ENCODE results near the gene AKAP8.
A peak's percentile ranks its signal among the peaks of the same experiment; 100 is the strongest.
"Not testable (repeated sequence)": the region's sequence is repeated elsewhere in the genome, so short reads cannot be mapped to it uniquely, and the experiment has no call there.

Gene AKAP8

GRCh38 chr19:15396436-15396835, 16.8 kb upstream of the AKAP8 start:
- Mint-ChIP-seq H3K4me3 (no peak overlapping the region), H3K27ac (peak overlapping the region; percentile 72), H3K9me3 (no peaks in the 10 kb centered on the region), H3K4me1 (peaks cover 12% of the 10 kb centered on the region), H3K36me3 (peaks cover 94% of the 10 kb centered on the region)
- ATAC-seq: no peak
- no peak for DNase-seq (ENCODE audit: low spot score in 2 of 2)

GRCh38 chr19:15395251-15395650, 15.7 kb upstream of the AKAP8 start:
- H3K27ac Mint-ChIP-seq; ATAC-seq; DNase-seq (ENCODE audit: low spot score in 2 of 2); H3K9me3 Mint-ChIP-seq; H3K4me3 Mint-ChIP-seq: not testable (repeated sequence)
- H3K4me1 Mint-ChIP-seq: peaks cover 17% of the 10 kb centered on the region
- H3K36me3 Mint-ChIP-seq: peaks cover 96% of the 10 kb centered on the region

GRCh38 chr19:15394426-15394825, 14.8 kb upstream of the AKAP8 start:
- H3K4me1 Mint-ChIP-seq: peaks cover 17% of the 10 kb centered on the region
- no peak for ATAC-seq

GRCh38 chr19:15393963-15394362, 14.4 kb upstream of the AKAP8 start:
- Mint-ChIP-seq H3K27ac (no peak overlapping the region), H3K36me3 (peaks cover 96% of the 10 kb centered on the region), H3K4me1 (peaks cover 17% of the 10 kb centered on the region), H3K9me3 (no peaks in the 10 kb centered on the region), H3K4me3 (no peak overlapping the region)
- DNase-seq (ENCODE audit: low spot score in 2 of 2): no peak
- ATAC-seq: no peak

More at GRCh38 chr19:15394426-15394825, 14.8 kb upstream of the AKAP8 start:
- no peak overlapping the region for H3K4me3 Mint-ChIP-seq
- H3K9me3 Mint-ChIP-seq: no peaks in the 10 kb centered on the region
- H3K36me3 Mint-ChIP-seq: peaks cover 96% of the 10 kb centered on the region
- no peak for DNase-seq (ENCODE audit: low spot score in 2 of 2)
- H3K27ac Mint-ChIP-seq: no peak overlapping the region

- no peak for DNase-seq (ENCODE audit: low spot score in 2 of 2)
- no peaks in the 10 kb centered on the region for H3K9me3 Mint-ChIP-seq
- no peak for ATAC-seq
- H3K4me3 Mint-ChIP-seq: no peak overlapping the region
- H3K4me1 Mint-ChIP-seq: peaks cover 4% of the 10 kb centered on the region
- H3K36me3 Mint-ChIP-seq: peaks cover 88% of the 10 kb centered on the region
- no peak overlapping the region for H3K27ac Mint-ChIP-seq
Measured at GRCh38 chr19:15390814-15391213, 11.2 kb upstream of the AKAP8 start.

- no peak for DNase-seq (ENCODE audit: low spot score in 2 of 2)
- H3K4me1 Mint-ChIP-seq: peaks cover 32% of the 10 kb centered on the region
- peaks cover 61% of the 10 kb centered on the region for H3K36me3 Mint-ChIP-seq
- no peaks in the 10 kb centered on the region for H3K9me3 Mint-ChIP-seq
- peak overlapping the region; percentile 3 for H3K4me3 Mint-ChIP-seq
- H3K27ac Mint-ChIP-seq: peak overlapping the region; percentile 99
- no peak for ATAC-seq
Measured at GRCh38 chr19:15381864-15382263, 2.3 kb upstream of the AKAP8 start.

GRCh38 chr19:15381429-15381828, 1.8 kb upstream of the AKAP8 start:
- no peak for DNase-seq (ENCODE audit: low spot score in 2 of 2)
- ATAC-seq: no peak
- Mint-ChIP-seq H3K27ac (peak overlapping the region; percentile 99), H3K36me3 (peaks cover 65% of the 10 kb centered on the region), H3K4me1 (peaks cover 36% of the 10 kb centered on the region), H3K9me3 (no peaks in the 10 kb centered on the region), H3K4me3 (peak overlapping the region; percentile 3)

GRCh38 chr19:15379999-15380647, 536 bp upstream of the AKAP8 start:
- peak overlapping the region; percentile 99 for H3K27ac Mint-ChIP-seq
- DNase-seq (ENCODE audit: low spot score in 2 of 2) (no peak), ATAC-seq (peak; percentile 58)
- H3K4me3 Mint-ChIP-seq: peak overlapping the region; percentile 85
- H3K4me1 Mint-ChIP-seq: peaks cover 36% of the 10 kb centered on the region
- H3K9me3 Mint-ChIP-seq: no peaks in the 10 kb centered on the region
- H3K36me3 Mint-ChIP-seq: peaks cover 67% of the 10 kb centered on the region

GRCh38 chr19:15378534-15379082, 979 bp downstream of the AKAP8 start:
- Mint-ChIP-seq H3K9me3 (no peaks in the 10 kb centered on the region), H3K4me3 (peak overlapping the region; percentile 85), H3K27ac (peak overlapping the region; percentile 99), H3K36me3 (peaks cover 77% of the 10 kb centered on the region), H3K4me1 (peaks cover 40% of the 10 kb centered on the region)
- DNase-seq (ENCODE audit: low spot score in 2 of 2) (peak in 1 of 2 donors; percentile 74), ATAC-seq (no peak)

GRCh38 chr19:15374796-15375440, 4.7 kb downstream of the AKAP8 start:
- no peak overlapping the region for H3K4me3 Mint-ChIP-seq
- peak overlapping the region; percentile 32 for H3K27ac Mint-ChIP-seq
- no peak for ATAC-seq
- peaks cover 93% of the 10 kb centered on the region for H3K36me3 Mint-ChIP-seq
- H3K9me3 Mint-ChIP-seq: no peaks in the 10 kb centered on the region
- DNase-seq (ENCODE audit: low spot score in 2 of 2): no peak
- peaks cover 39% of the 10 kb centered on the region for H3K4me1 Mint-ChIP-seq

GRCh38 chr19:15374105-15374651, 5.4 kb downstream of the AKAP8 start:
- Mint-ChIP-seq H3K4me3 (no peak overlapping the region), H3K4me1 (peaks cover 39% of the 10 kb centered on the region), H3K27ac (peak overlapping the region; percentile 32), H3K9me3 (no peaks in the 10 kb centered on the region), H3K36me3 (peaks cover 93% of the 10 kb centered on the region)
- no peak for DNase-seq (ENCODE audit: low spot score in 2 of 2)
- ATAC-seq: no peak

- H3K4me1 Mint-ChIP-seq: peaks cover 42% of the 10 kb centered on the region
- DNase-seq (ENCODE audit: low spot score in 2 of 2): no peak
- no peak overlapping the region for H3K4me3 Mint-ChIP-seq
- H3K9me3 Mint-ChIP-seq: no peaks in the 10 kb centered on the region
- peak overlapping the region; percentile 32 for H3K27ac Mint-ChIP-seq
- H3K36me3 Mint-ChIP-seq: peaks cover 93% of the 10 kb centered on the region
- ATAC-seq: no peak
Measured at GRCh38 chr19:15373644-15374043, 5.9 kb downstream of the AKAP8 start.

- Mint-ChIP-seq H3K4me3 (no peak overlapping the region), H3K4me1 (peaks cover 39% of the 10 kb centered on the region), H3K36me3 (peaks cover 93% of the 10 kb centered on the region), H3K27ac (peak overlapping the region; percentile 32), H3K9me3 (no peaks in the 10 kb centered on the region)
- no peak for DNase-seq (ENCODE audit: low spot score in 2 of 2)
- no peak for ATAC-seq
Measured at GRCh38 chr19:15372891-15373301, 6.7 kb downstream of the AKAP8 start.

- no peak for DNase-seq (ENCODE audit: low spot score in 2 of 2)
- Mint-ChIP-seq H3K9me3 (no peaks in the 10 kb centered on the region), H3K27ac (no peak overlapping the region), H3K4me3 (no peak overlapping the region), H3K4me1 (peaks cover 35% of the 10 kb centered on the region), H3K36me3 (peaks cover 94% of the 10 kb centered on the region)
- ATAC-seq: no peak
Measured at GRCh38 chr19:15372470-15372869, 7.1 kb downstream of the AKAP8 start.

GRCh38 chr19:15371786-15372380, 7.7 kb downstream of the AKAP8 start:
- H3K4me1 Mint-ChIP-seq: peaks cover 30% of the 10 kb centered on the region
- H3K36me3 Mint-ChIP-seq: peaks cover 96% of the 10 kb centered on the region
- no peak for ATAC-seq

More at GRCh38 chr19:15371786-15372380, 7.7 kb downstream of the AKAP8 start:
- no peak for DNase-seq (ENCODE audit: low spot score in 2 of 2)
- no peak overlapping the region for H3K27ac Mint-ChIP-seq
- no peaks in the 10 kb centered on the region for H3K9me3 Mint-ChIP-seq
- H3K4me3 Mint-ChIP-seq: no peak overlapping the region

Measured in stimulated activated effector memory CD8-positive, alpha-beta T cell treated with anti-CD3 and anti-CD28 coated beads, Interleukin-12 subunit alpha, Interleukin-12 subunit beta, amount 100 ng/mL, for 72 hours (primary cell).